Suppressor macrophage (primary cell): Measurements from ENCODE around the gene SPDYA.

Source experiments
- DNase-seq, 4 experiments: peaks; one replicate each; pipeline ENCODE4 v3.0.0-alpha.2; 2020 to 2022

The SPDYA gene

DNA sequence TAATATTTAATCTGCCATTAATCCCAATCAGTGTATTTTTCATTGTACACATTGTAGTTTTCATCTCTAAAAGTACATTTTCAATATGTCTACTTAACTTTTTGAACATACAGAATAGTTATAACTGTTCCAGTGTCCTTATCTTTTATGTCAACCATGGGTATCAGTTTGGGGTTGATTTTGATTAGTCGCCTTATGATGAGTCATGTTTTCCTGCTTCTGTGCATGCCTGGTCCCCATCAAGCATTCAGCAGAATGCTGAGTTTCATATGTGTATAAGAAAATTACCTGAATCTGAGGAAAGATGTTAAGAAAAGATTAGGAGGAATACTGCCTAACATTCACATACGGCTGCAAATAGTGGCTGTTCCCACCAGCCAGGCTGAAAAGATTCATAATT, 17.7 kb downstream of the SPDYA start:
- no peak for DNase-seq

DNA sequence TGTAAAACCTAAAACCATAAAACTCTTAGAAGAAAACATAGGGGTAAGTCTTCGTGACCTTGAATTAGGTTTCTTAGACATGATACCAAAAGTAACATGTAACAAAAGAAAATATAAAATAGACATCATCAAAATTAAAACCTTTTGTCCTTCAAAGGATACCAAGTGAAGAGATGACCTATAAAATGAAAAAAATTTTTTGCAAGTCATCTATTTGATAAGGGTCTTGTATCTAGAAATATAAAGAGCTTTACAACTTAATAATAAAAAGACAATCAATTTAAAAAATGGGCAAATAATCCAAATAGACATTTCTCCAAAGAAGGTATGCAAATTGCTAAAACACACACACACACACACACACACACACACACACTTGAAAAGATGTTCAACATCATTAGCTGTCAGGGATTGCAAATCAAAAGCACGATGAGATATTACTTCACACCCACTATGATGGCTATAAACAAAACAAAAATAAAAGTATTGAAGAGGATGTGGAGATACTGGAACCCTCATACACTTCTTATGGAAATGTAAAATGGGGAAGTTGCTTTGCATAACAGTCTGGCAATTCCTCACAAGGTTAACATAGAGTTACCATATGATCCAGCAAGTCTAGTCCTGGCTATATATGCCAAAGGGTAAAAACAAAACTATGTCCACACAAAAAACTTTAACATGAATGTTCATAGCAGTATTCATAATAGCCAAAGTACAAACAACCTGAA, 23.3 kb downstream of the SPDYA start:
- peak in 3 of 4 experiments; percentile 3 to 50 (median 49) for DNase-seq

DNA sequence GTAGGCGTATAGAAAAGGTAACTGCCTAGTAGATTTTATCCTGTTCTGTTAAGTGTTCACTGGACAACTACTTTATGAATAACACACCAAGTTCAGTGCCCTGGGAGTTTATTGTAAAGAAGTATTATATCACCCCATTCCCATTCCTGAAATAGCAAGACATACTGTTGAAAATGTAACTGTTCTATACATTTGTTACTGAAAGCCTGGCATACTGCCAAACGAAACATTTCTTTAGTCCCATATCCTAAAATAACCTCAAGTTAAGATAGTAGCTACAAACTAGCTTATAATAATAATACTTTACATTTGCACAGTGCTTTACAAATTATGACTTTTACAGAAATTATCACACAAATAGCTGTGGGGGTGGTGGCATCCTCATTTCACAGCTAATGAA, 25.1 kb downstream of the SPDYA start:
- DNase-seq = no peak

DNA sequence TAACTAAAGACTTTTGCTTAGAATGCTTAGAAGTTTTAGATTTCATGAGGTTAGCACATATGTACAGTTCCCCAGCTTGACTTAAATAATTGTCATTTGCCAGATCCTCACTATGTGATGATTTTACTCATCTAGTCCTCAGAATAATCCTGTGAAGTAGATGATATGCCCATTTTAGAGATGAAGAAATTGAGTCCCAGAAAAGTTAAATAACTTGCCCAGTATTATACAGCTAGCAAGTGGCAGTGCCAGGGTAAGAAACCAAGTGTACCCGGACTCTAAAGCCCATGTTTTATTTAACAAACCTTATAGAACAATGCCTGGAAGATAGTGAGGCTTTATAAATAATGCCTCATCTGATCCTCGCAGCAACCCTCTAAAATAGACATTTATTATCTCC, 28.3 kb downstream of the SPDYA start:
- no peak for DNase-seq

DNA sequence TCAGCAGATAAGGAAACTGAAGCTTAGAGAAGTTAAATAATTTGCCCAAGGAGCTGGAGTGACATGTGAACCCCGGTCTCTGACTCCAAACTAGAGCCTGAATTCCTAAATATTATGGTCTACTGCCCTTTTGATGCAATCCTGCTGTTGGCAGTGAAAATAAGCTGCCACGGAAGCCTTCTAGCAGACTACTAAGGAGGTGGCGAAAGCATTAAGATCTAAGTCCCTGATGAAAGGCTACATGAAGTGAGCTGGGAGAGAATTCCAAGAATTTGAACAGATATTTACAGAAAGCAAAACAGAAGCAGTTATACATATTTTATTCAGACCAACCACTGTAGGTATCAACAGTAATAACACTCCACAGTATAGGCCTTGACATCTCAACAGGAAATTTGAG, 31.4 kb downstream of the SPDYA start:
- no peak for DNase-seq

DNA sequence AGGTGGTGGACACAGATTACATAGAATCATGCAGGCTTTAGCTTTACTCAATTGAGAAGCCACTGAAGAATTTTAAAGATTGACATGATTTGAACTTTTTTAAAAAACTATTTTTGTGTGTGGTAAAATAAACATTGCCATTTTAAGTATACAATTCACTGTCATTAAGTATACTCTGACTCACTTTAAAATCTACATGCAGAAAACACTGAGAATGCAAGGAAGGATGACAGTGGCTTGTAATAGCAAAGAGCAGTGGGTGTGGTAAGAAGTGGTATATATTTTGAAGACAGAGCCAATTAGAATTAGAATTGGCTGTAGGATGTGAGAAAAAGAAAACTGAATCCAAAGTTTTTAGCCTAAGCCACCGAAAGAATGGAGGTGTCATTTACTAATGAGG, 44.6 kb downstream of the SPDYA start:
- no peak for DNase-seq

DNA sequence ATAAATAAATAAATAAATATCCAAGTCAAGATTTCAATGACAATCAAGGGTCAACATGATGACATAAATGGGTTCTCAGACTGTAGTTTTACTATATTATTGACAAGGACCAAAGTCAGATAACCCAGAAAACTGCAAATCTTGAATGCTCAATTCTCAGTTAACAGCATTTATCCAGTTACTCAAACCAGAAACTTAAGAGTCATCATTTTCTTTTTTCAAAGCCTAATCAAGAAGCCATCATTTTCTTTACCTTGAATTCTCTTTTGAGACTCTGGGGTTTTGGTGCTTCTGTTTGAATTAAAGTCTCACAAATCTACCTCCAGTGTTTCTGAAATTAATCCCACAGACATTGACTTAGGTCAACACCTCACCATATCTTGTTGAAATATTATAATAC, 45.3 kb downstream of the SPDYA start:
- no peak for DNase-seq

DNA sequence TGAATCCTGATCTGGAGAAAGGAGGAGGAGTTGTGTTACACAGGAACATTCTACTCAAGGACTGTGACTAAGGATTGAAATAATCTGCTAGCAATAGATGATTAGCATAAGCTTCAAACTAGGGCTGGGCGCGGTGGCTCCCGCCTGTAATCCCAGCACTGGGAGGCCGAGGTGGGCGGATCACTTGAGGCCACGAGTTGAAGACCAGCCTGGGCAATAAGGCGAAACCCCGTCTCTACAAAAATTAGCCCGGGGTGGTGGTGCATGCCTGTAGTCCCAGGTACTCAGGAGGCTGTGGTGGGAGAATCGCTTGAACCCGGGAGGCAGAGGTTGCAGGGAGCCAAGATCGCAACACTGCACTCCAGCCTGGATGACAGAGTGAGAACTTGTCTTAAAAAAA, 58.0 kb downstream of the SPDYA start:
- DNase-seq = no peak

DNA sequence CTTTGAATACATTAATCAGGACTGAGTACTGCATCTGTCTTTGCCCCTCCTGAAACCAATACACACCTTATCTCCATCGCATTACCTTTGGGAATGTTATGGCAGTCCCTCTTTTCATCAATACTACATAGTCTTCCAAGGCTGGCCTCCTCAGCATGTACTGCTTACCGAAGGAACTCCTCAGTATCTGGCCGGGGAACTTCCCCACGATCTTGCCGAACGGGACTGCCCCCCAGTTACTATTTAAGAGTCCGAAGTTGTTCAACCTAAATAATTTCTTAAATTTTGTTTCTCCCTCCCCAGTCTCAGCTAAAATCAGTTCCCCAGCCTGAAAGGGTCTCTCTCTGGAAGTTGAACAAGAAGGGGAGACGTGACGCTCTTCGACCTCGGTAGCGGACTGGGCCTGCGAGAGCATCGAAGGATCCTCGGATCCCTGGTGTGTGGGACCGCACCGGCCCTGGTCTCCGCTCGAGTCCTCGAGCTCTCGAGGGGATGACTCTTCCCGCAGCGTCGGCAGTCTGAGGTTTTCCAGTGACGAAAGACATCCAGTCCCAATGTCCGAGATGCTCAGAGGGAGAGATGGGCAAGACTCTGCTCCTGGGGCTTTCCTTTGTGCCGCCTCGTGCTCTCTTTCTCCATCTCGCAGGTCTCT, 59.0 kb downstream of the SPDYA start:
- DNase-seq = peak in 3 of 4 experiments; percentile 43 to 52 (median 50)

DNA sequence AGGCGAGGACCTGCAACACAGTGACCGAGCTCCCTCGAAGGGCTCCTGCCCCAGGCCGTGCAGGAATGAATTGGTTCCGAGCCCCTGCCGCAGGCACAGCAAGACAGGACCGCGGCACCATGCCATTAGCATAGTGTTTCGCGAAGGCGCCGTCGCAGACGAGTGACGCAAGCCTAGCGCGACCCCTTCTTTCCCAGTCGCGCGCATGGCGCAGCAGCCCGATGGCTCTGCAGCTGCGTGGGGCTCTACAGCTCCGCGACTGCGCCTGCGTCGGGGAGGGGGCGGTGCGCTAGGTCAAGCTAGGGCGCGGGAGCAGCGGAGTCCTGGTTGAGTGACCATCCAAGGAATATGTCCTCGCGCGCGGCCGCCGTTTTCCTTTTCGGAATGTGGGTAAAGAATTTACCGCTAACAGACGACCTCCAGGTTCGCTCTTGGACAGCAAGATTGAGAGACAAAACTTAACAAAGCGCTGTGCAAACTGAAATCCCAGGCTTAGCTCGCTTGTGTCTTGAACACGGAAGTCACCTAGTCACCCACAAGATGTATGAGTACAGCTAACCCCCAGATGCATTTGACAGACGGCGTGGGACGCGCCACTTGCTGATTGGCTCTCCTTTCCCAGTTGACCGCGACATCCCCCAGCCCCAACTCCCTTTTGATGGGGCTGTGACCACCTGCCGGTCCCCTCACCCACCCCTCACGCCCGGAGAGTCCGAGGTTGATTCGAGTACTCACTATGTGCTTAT, 59.7 kb downstream of the SPDYA start, which contains the start of gene TRMT61B:
Gene TRMT61B (minus strand): TSS at position 164 of the 746 bp plus-strand sequence. CDS start 32 bp downstream, at position 132.
- DNase-seq = peak; percentile 98 to 99 (median 98)

DNA sequence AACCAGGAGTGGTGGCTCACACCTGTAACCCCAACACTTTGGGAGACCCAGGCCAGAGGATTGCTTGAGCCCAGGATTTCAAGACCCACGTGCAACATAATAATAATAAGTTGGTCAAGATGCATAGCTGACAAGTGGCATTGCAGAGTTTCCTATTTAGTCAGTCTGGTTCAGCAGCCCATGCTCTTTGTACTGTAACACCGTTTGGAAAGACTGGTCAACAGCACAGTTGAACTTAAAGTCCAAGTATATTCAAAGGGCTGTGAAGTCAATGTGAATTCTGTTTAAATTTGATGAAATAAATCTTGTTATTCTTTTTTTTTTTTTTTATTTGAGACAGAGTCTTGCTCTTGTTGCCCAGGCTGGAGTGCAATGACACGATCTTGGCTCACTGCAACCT, 61.0 kb downstream of the SPDYA start:
- DNase-seq = no peak

DNA sequence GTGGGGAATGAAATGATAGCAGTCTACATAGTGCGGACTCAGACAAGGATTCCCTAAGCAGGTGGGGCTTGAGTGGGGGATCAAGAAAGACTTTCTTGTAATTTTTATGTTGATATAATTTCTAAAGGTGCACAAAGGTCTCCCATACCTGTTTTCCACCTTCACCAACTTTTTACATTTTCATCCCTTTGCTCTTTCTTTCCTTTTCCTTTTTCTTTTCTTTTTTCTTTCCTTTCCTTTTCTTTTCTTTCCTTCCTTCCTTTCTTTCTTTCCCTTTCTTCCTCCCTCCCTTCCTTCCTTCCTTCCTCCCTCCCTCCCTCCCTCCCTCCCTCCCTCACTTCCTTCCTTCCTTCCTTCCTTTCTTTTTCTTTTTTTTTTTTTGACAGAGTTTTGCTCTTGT, 69.6 kb downstream of the SPDYA start:
- DNase-seq = no peak

DNA sequence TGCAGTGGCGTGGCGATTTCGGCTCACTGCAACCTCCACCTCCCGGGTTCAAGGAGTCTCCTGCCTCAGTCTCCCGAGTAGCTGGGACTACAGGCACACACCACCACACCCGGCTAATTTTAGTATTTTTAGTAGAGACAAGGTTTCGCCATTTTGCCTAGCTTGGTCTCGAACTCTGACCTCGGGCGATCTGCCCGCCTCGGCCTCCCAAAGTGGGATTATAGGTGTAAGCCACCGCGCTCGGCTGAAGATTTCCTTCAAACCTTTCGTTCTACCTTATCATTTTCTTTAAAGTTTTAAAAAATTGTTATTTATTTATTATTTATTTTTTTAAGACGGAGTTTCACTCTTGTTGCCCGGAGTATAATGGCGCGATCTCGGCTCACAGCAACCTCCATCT, 82.9 kb downstream of the SPDYA start:
- DNase-seq = no peak

DNA sequence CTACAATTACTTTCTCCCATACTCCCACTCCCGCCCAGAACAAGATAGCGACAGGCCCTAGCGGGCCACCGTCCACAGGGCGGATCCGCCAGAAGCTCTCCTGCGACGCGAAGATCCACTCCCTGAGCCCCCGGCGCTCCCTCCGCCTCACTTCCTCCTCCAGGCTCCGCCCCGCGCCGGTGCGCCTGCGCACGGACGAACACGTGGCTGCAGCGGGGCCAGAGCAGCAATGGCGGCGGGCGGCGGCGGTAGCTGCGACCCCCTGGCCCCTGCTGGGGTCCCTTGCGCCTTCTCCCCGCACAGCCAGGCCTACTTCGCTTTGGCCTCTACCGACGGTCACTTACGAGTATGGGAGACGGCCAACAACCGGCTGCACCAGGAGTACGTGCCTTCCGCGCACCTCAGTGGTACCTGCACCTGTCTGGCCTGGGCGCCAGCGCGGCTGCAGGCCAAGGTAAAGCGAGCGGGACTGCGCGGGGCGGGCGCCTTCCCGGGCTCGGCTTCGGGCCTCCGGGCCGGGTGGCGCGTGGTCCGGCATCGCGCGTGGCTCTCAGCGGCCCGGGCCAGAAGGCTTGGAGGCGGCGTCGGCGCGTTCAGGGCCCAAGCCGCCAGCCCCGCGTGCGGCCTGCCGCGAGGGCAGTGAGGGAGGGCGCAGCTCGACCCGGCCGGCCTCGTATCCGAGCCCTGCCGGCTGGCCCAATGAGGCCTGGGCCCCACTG, 84.0 kb downstream of the SPDYA start, which contains the start of gene WDR43:
Gene WDR43 (plus strand): TSS at position 198 of the 719 bp plus-strand sequence. CDS start 32 bp downstream, at position 230.
- peak; percentile 99 to 100 (median 99) for DNase-seq

DNA sequence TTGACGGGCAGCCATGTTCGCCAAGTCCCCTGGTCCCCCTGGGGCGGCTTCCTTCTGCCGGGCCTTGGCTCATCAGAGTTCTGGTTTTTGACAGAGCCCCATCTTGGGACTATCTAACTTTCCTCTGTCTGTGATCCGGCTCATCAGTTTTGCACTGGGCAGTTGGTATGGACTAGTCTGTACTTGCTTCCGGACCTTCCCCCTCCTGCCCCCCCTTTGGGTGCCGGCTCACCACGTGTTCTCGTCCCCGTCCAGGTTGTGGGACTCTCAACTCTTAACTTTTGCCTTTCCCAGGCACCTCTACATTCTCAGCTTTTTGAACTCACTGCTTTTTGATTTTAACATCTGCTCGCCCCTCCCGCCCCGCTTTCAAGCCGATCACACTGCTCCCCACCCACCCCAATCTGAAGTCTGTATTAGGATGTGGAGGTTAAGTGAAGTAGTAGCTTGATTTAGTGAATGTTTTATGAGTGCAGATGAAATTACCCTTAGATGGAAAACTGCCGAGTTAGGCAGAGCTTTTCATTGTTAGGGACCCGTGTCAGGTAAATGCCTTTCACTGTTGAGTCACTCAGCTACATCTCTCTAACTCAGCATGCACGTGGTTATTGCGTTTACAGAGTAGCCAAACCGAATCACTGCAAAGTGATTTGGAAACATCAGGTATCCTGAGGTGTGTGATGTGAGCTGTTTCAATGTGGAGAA, 84.7 kb downstream of the SPDYA start:
- DNase-seq = peak; percentile 38 to 57 (median 42)

DNA sequence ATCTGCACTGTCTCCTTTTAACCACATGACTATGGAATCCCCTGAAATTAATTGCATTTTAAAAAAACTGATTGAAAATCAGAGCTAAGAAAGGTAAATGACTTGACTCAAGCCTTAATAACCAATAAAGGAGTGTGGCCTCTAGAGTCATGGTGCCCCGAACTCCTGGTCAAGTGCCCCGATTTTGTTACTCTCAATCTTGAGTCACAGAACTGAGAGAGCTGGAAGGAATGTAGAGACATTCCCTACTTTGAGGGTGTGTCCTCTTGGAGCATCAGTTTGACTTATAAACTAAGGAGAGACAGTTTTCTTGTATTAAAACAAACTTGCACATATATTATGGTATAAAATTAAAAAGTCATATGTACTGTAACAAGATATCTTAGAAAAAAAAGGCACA, 86.3 kb downstream of the SPDYA start:
- DNase-seq = no peak

DNA sequence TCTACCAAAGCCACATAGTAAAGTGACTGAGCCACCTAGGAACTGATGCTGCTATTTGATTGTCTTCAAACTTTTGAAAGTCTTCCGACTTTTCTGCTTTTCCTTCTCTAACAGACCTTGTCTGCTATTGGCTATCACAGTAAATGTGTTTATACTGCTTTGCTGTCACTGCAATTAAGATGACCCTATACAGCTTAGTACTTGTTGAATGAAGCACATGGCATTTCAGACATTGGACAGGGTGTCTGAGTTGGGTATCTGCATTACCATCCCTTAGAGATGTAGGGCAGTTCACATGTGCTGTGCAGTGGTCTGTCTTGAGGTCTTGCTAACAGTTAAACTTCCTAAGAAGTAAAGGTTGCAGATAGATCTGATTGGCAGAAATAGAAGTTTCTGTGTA, 87.4 kb downstream of the SPDYA start:
- no peak for DNase-seq
